ENCODE measurements around the gene ZBTB25.

- TF ChIP-seq CTCF (IDR thresholded peaks at IDR 0.05) (no peak), POLR2A (IDR thresholded peaks at IDR 0.05) (no peak)
Measured at GRCh38 chr14:64468451-64468850, 35.2 kb downstream of the ZBTB25 start.
